Measurements from ENCODE around the gene TTYH1. TPM values are rescaled to one million over a fixed set of nuclear protein-coding genes. Genes with fewer than 3 reads are reported as not detected.

TTYH1 gene
- total RNA-seq, 1 donor from 2014 or later: 207 TPM

- Mint-ChIP-seq H3K4me3 (peak overlapping the region; percentile 82), H3K27me3 (ENCODE audit: low read depth) (no peaks in the 10 kb centered on the region), H3K36me3 (ENCODE audit: low read depth) (peaks cover 31% of the 10 kb centered on the region), H3K4me1 (peaks cover 50% of the 10 kb centered on the region), H3K9me3 (no peaks in the 10 kb centered on the region), H3K27ac (ENCODE audit: unreplicated experiment) (no peak overlapping the region)
- no peak for TF ChIP-seq CTCF (conservative IDR thresholded peaks at IDR 0.05)
- no peak for DNase-seq (ENCODE audit: low read depth, low spot score)
These were observed 6.9 kb downstream of the TTYH1 start for GRCh38 chr19:54422136-54422535.

- no peaks in the 10 kb centered on the region for H3K27me3 Mint-ChIP-seq (ENCODE audit: low read depth)
- peaks cover 21% of the 10 kb centered on the region for H3K36me3 Mint-ChIP-seq (ENCODE audit: low read depth)
- no peak for DNase-seq (ENCODE audit: low read depth, low spot score)
- no peak overlapping the region for H3K27ac Mint-ChIP-seq (ENCODE audit: unreplicated experiment)
- no peaks in the 10 kb centered on the region for H3K9me3 Mint-ChIP-seq
- peaks cover 35% of the 10 kb centered on the region for H3K4me1 Mint-ChIP-seq
- H3K4me3 Mint-ChIP-seq: peak overlapping the region; percentile 23
- no peak for TF ChIP-seq CTCF (conservative IDR thresholded peaks at IDR 0.05)
These were observed 8.9 kb downstream of the TTYH1 start for GRCh38 chr19:54424201-54424600.

- TF ChIP-seq CTCF (conservative IDR thresholded peaks at IDR 0.05): no peak
- H3K9me3 Mint-ChIP-seq: no peaks in the 10 kb centered on the region
- peaks cover 20% of the 10 kb centered on the region for H3K36me3 Mint-ChIP-seq (ENCODE audit: low read depth)
- H3K27me3 Mint-ChIP-seq (ENCODE audit: low read depth): no peaks in the 10 kb centered on the region
- peaks cover 29% of the 10 kb centered on the region for H3K4me1 Mint-ChIP-seq
- peak overlapping the region; percentile 62 for H3K4me3 Mint-ChIP-seq
- DNase-seq (ENCODE audit: low read depth, low spot score): no peak
- no peak overlapping the region for H3K27ac Mint-ChIP-seq (ENCODE audit: unreplicated experiment)
These were observed 9.6 kb downstream of the TTYH1 start for GRCh38 chr19:54424660-54425381.

GRCh38 chr19:54425382-54425723 lies 10.1 kb downstream of the TTYH1 start:
- no peak overlapping the region for H3K4me3 Mint-ChIP-seq
- TF ChIP-seq CTCF (conservative IDR thresholded peaks at IDR 0.05): no peak
- H3K4me1 Mint-ChIP-seq: peaks cover 25% of the 10 kb centered on the region
- H3K36me3 Mint-ChIP-seq (ENCODE audit: low read depth): peaks cover 20% of the 10 kb centered on the region
- H3K9me3 Mint-ChIP-seq: no peaks in the 10 kb centered on the region
- DNase-seq (ENCODE audit: low read depth, low spot score): no peak
- H3K27ac Mint-ChIP-seq (ENCODE audit: unreplicated experiment): peak overlapping the region; percentile 57
- no peaks in the 10 kb centered on the region for H3K27me3 Mint-ChIP-seq (ENCODE audit: low read depth)

GRCh38 chr19:54426291-54426931 lies 11.1 kb downstream of the TTYH1 start:
- Mint-ChIP-seq H3K9me3 (no peaks in the 10 kb centered on the region), H3K36me3 (ENCODE audit: low read depth) (peaks cover 20% of the 10 kb centered on the region), H3K27ac (ENCODE audit: unreplicated experiment) (peak overlapping the region; percentile 19), H3K4me3 (peak overlapping the region; percentile 56), H3K27me3 (ENCODE audit: low read depth) (peaks cover 4% of the 10 kb centered on the region), H3K4me1 (peaks cover 29% of the 10 kb centered on the region)
- DNase-seq (ENCODE audit: low read depth, low spot score): no peak
- no peak for TF ChIP-seq CTCF (conservative IDR thresholded peaks at IDR 0.05)

Data from neural crest cell (in vitro differentiated cells).